ENCODE results near the gene RAB11B.

GRCh38 chr19:8404391-8405151 lies 14.4 kb downstream of the RAB11B start:
- TF ChIP-seq, protein P1, sequence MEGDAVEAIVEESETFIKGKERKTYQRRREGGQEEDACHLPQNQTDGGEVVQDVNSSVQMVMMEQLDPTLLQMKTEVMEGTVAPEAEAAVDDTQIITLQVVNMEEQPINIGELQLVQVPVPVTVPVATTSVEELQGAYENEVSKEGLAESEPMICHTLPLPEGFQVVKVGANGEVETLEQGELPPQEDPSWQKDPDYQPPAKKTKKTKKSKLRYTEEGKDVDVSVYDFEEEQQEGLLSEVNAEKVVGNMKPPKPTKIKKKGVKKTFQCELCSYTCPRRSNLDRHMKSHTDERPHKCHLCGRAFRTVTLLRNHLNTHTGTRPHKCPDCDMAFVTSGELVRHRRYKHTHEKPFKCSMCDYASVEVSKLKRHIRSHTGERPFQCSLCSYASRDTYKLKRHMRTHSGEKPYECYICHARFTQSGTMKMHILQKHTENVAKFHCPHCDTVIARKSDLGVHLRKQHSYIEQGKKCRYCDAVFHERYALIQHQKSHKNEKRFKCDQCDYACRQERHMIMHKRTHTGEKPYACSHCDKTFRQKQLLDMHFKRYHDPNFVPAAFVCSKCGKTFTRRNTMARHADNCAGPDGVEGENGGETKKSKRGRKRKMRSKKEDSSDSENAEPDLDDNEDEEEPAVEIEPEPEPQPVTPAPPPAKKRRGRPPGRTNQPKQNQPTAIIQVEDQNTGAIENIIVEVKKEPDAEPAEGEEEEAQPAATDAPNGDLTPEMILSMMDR (IDR thresholded peaks at IDR 0.05), result no peak
- TF ChIP-seq POLR2AphosphoS5 (IDR thresholded peaks at IDR 0.05) (no peak), POLR2A (IDR thresholded peaks at IDR 0.05) (no peak)

All from transverse colon (tissue), 4 donors.